IMR-90 (cell line): ENCODE measurements around the gene MAGI2. TPM values are rescaled to one million over a fixed set of nuclear protein-coding genes. Genes with fewer than 3 reads are reported as not detected.

Experiments used
- ATAC-seq: fragments of 200-7000 bp; cut with Tn5 transposase; 2 replicates; pipeline ENCODE4 v1.9.1; 2020; ENCODE audit warnings: low read depth, mild to moderate bottlenecking, moderate library complexity
- BruUV-seq: library from RNA; stranded (reverse); fragments of 400-500 nt; replicated peaks from 2 replicates; lab custom pipeline; 2021; lab: Mats Ljungman, UMichigan
- CTCF ChIA-PET: fragments of 300-600 bp; formaldehyde crosslinking; extraction: SDS; loops from one replicate; lab custom pipeline; 2021; ENCODE audit warnings: antibody characterized with exemption; lab: Yijun Ruan, JAX
- POLR2A ChIA-PET: fragments of 300-600 bp; sonication (Branson Sonifier 250); formaldehyde crosslinking; loops from one replicate; lab custom pipeline; 2022; ENCODE audit warnings: antibody characterized with exemption; ENCODE audit not compliant: unreplicated experiment; lab: Charles Lee
- DNase-seq: peaks from one replicate; pipeline ENCODE4 v3.0.0; 2013
- H2AFZ ChIP-seq: replicated peaks from 2 replicates; pipeline ENCODE3; 2013; ENCODE audit warnings: low read length, mild to moderate bottlenecking; ENCODE audit not compliant: poor library complexity
- H2AK5ac ChIP-seq: 2 replicates; pipeline ENCODE4 v1.6.1; 2013; ENCODE audit warnings: low read depth, low read length, inconsistent platforms
- H2AK9ac ChIP-seq: replicated peaks from 2 replicates; pipeline ENCODE3; 2013; ENCODE audit warnings: mild to moderate bottlenecking, low read depth, low read length, moderate library complexity; ENCODE audit not compliant: poor library complexity
- H2BK120ac ChIP-seq: 2 replicates; pipeline ENCODE4 v1.6.1; 2013; ENCODE audit warnings: low read depth, low read length, inconsistent platforms
- H2BK15ac ChIP-seq: 3 replicates; pipeline ENCODE4 v1.6.1; 2013; ENCODE audit warnings: low read depth, low read length, inconsistent platforms
- H2BK20ac ChIP-seq: 2 replicates; pipeline ENCODE4 v1.6.1; 2013; ENCODE audit warnings: low read depth, mild to moderate bottlenecking, inconsistent platforms, low read length, moderate library complexity
- H2BK5ac ChIP-seq: 2 replicates; pipeline ENCODE4 v1.6.1; 2013; ENCODE audit warnings: mild to moderate bottlenecking, low read depth, low read length, inconsistent platforms; ENCODE audit not compliant: poor library complexity, severe bottlenecking
- H3K14ac ChIP-seq: replicated peaks from 2 replicates; pipeline ENCODE4 v1.6.1; 2013; ENCODE audit warnings: low read depth, low read length, inconsistent platforms
- H3K18ac ChIP-seq: 2 replicates; pipeline ENCODE4 v1.6.1; 2013; ENCODE audit warnings: low read depth, low read length, control low read depth
- H3K23ac ChIP-seq: 2 replicates; pipeline ENCODE4 v1.6.1; 2013; ENCODE audit warnings: low read depth, low read length, inconsistent platforms
- H3K27ac ChIP-seq: 2 replicates; pipeline ENCODE4 v1.5.1; 2013; ENCODE audit warnings: mild to moderate bottlenecking, control low read depth, low read length; ENCODE audit not compliant: insufficient read depth
- H3K27me3 ChIP-seq: 2 replicates; pipeline ENCODE4 v1.6.1; 2013; ENCODE audit warnings: low read length; ENCODE audit not compliant: control insufficient read depth, insufficient read depth
- H3K36me3 ChIP-seq: 2 replicates; pipeline ENCODE4 v1.6.1; 2013; ENCODE audit warnings: low read length, mixed read lengths; ENCODE audit not compliant: control insufficient read depth, insufficient read depth
- H3K4ac ChIP-seq: 2 replicates; pipeline ENCODE4 v1.6.1; 2013; ENCODE audit warnings: low read depth, low read length, inconsistent platforms
- H3K4me1 ChIP-seq: 2 replicates; pipeline ENCODE4 v1.6.1; 2013; ENCODE audit warnings: low read length, mixed read lengths; ENCODE audit not compliant: control insufficient read depth, insufficient read depth
- H3K4me2 ChIP-seq: 2 replicates; pipeline ENCODE4 v1.6.1; 2013; ENCODE audit warnings: low read depth, mild to moderate bottlenecking, control low read depth, low read length, moderate library complexity
- H3K4me3 ChIP-seq: 2 replicates; pipeline ENCODE4 v1.5.1; 2013; ENCODE audit warnings: low read depth, mild to moderate bottlenecking, control low read depth, low read length, moderate library complexity; ENCODE audit not compliant: insufficient read depth
- H3K56ac ChIP-seq: 2 replicates; pipeline ENCODE4 v1.6.1; 2013; ENCODE audit warnings: low read length, inconsistent platforms; ENCODE audit not compliant: insufficient read depth; ENCODE audit errors: extremely low read depth
- H3K79me1 ChIP-seq, 2 experiments: 2 replicates each; pipeline ENCODE4 v1.6.1; 2013; ENCODE audit warnings: low read length in 2 of 2, inconsistent platforms in 1 of 2, low read depth in 1 of 2
- H3K9ac ChIP-seq: 2 replicates; pipeline ENCODE4 v1.6.1; 2013; ENCODE audit warnings: low read depth, low read length, control low read depth
- H3K9me1 ChIP-seq: 2 replicates; pipeline ENCODE4 v1.6.1; 2013; ENCODE audit warnings: low read length, inconsistent platforms; ENCODE audit not compliant: insufficient read depth
- H3K9me3 ChIP-seq: 2 replicates; pipeline ENCODE4 v1.6.1; 2013; ENCODE audit warnings: low read length; ENCODE audit not compliant: control insufficient read depth, insufficient read depth
- H4K20me1 ChIP-seq: 2 replicates; pipeline ENCODE4 v1.6.1; 2013; ENCODE audit warnings: low read length, inconsistent platforms; ENCODE audit not compliant: insufficient read depth
- H4K5ac ChIP-seq: 2 replicates; pipeline ENCODE4 v1.6.1; 2013; ENCODE audit warnings: mild to moderate bottlenecking, low read depth, low read length, control low read depth
- H4K8ac ChIP-seq, 2 experiments: 2 replicates each; pipeline ENCODE4 v1.6.1; 2013; ENCODE audit warnings: low read depth in 2 of 2, low read length in 2 of 2, control low read depth in 1 of 2, inconsistent platforms in 1 of 2
- H4K91ac ChIP-seq: 2 replicates; pipeline ENCODE4 v1.6.1; 2013; ENCODE audit warnings: low read depth, low read length, inconsistent platforms; ENCODE audit not compliant: insufficient read depth
- CTCF ChIP-seq: conservative IDR thresholded peaks from 2 replicates; pipeline ENCODE4 v1.5.1; 2012; ENCODE audit warnings: mild to moderate bottlenecking, low read depth, low read length, improper control_type of control experiment
- FOS ChIP-seq: fragments of 150-350 bp; IDR thresholded peaks from 2 replicates; pipeline ENCODE4 v1.6.1; 2016; ENCODE audit warnings: low read depth, low read length
- MXI1 ChIP-seq: IDR thresholded peaks from 2 replicates; pipeline ENCODE4 v1.6.1; 2012; ENCODE audit warnings: low read depth, mild to moderate bottlenecking, low read length, moderate library complexity, borderline replicate concordance
- RFX5 ChIP-seq: IDR thresholded peaks from 2 replicates; pipeline ENCODE4 v1.8.0; 2012; ENCODE audit warnings: low read depth, mild to moderate bottlenecking, low read length, moderate library complexity
- WGBS, 2 experiments: methylation state at CpG; one replicate each; pipeline versions ENCODE4 v1.1.5 to v1.1.7; 2013; ENCODE audit warnings: missing lambda C conversion rate in 2 of 2; ENCODE audit not compliant: insufficient read length in 1 of 2; ENCODE audit errors: extremely low coverage in 2 of 2; 5-methylcytosine and 5-hydroxymethylcytosine counted together
- dilution Hi-C: fragments of 300-500 bp; cut with HindIII; formaldehyde crosslinking; loops from one replicate; pipeline ENCODE4 v1.14.3; 2018; ENCODE audit warnings: low sequenced_read_pairs; ENCODE audit not compliant: unreplicated experiment
- in situ Hi-C: fragments of 300-500 bp; cut with MboI; formaldehyde crosslinking; loops from 3 replicates; pipeline ENCODE4 v1.14.3; 2019; ENCODE audit warnings: low sequenced_read_pairs, inconsistent platforms, mixed read lengths
- intact Hi-C: fragments of 100-400 bp; cut with micrococcal nuclease; formaldehyde crosslinking; loops from 2 replicates; pipeline ENCODE4 v1.10.0; 2022
- polyA plus RNA-seq, 3 experiments: library from polyadenylated mRNA; depleted of rRNA; stranded (reverse); fragments of >200 nt; gene quantifications; 2 replicates each; pipeline ENCODE4 v1.2.3, GENCODE V29; 2012; ENCODE audit warnings: low replicate concordance in 1 of 3
- total RNA-seq: library from RNA; depleted of rRNA; stranded (reverse); fragments of >200 nt; gene quantifications from 2 replicates; pipeline ENCODE4 v1.2.3, GENCODE V29; 2012

Gene MAGI2
- total and polyA plus RNA-seq, 2 of the 4 experiments (the other 2 are of a cell fraction) = 2.5 to 17.9 TPM

GRCh38 chr7:79407351-79407750 lies 46.1 kb downstream of the MAGI2 start:
- no peak overlapping the region for H3K23ac ChIP-seq
- H2AK5ac ChIP-seq = no peak overlapping the region
- H2BK15ac ChIP-seq = no peak overlapping the region
- no peak overlapping the region; the same call in 1 of the 2 replicates for H3K18ac ChIP-seq
- no peaks in the 10 kb centered on the region for H3K27me3 ChIP-seq
- no peak overlapping the region for H3K14ac ChIP-seq
- no peak overlapping the region for H2BK20ac ChIP-seq
- no peaks in the 10 kb centered on the region for H3K36me3 ChIP-seq
- no peak overlapping the region; the same call in 1 of the 2 replicates for H4K5ac ChIP-seq
- dilution Hi-C loops = no loop called here
- H3K9ac ChIP-seq = no peak overlapping the region
- in situ Hi-C loops = no loop called here
- H3K27ac ChIP-seq = no peak overlapping the region
- ChIA-PET POLR2A (no interaction called here), CTCF (no interaction called here)
- BruUV-seq = no TSS peak
- no peak overlapping the region for H2AK9ac ChIP-seq
- DNase-seq (no peak), ATAC-seq (no peak)
- no peak overlapping the region for H3K4me2 ChIP-seq
- H3K4ac ChIP-seq = no peak overlapping the region
- no peaks in the 10 kb centered on the region; the same call in 1 of the 2 replicates for H4K20me1 ChIP-seq
- H3K79me1 ChIP-seq = peaks cover 7 to 28% of the 10 kb centered on the region in 2 experiments
- TF ChIP-seq MXI1 (no peak), FOS (no peak), CTCF (no peak), RFX5 (no peak)
- no CpG with 5 or more reads among the region's 2 CpGs for WGBS, 2 experiments
- H2AFZ ChIP-seq = no peak overlapping the region
- no peak overlapping the region for H3K4me3 ChIP-seq
- H2BK5ac ChIP-seq = no peak overlapping the region
- H4K91ac ChIP-seq = no peak overlapping the region
- H3K9me1 ChIP-seq = no peaks in the 10 kb centered on the region
- no peak overlapping the region for H2BK120ac ChIP-seq
- no peak overlapping the region for H3K56ac ChIP-seq
- intact Hi-C loops = no loop called here
- peaks cover 2% of the 10 kb centered on the region; the same call in 1 of the 2 replicates for H3K4me1 ChIP-seq
- no peaks in the 10 kb centered on the region for H3K9me3 ChIP-seq
- H4K8ac ChIP-seq = no peak overlapping the region
